ENCODE data around the gene PERM1.
A peak's percentile ranks its signal among the peaks of the same experiment; 100 is the strongest.
"Not testable (repeated sequence)": the region's sequence is repeated elsewhere in the genome, so short reads cannot be mapped to it uniquely, and the experiment has no call there.

The PERM1 gene

GRCh38 chr1:963301-963651 is 18.6 kb downstream of the PERM1 start:
- no peak for DNase-seq

- DNase-seq = no peak
These were observed 19.3 kb downstream of the PERM1 start for GRCh38 chr1:962381-963300.

GRCh38 chr1:961132-961669 is 20.7 kb downstream of the PERM1 start:
- no peak for DNase-seq

- DNase-seq = peak; percentile 32
These were observed 21.3 kb downstream of the PERM1 start, which contains the start of gene KLHL17 for GRCh38 chr1:960363-961131. KLHL17 (plus strand) TSS chr1:960584; CDS start chr1:960694, 110 bp downstream.

GRCh38 chr1:959731-960362 is 22.0 kb downstream of the PERM1 start:
- no peak for DNase-seq

GRCh38 chr1:958823-959730 is 22.8 kb downstream of the PERM1 start, which contains the start of gene NOC2L:
NOC2L (minus strand) TSS chr1:959256; CDS start chr1:959240, 16 bp downstream.
- peak; percentile 87 for DNase-seq

GRCh38 chr1:956636-957035 is 25.3 kb downstream of the PERM1 start:
- DNase-seq = no peak

- no peak for DNase-seq
These were observed 26.4 kb downstream of the PERM1 start for GRCh38 chr1:955474-955873.

GRCh38 chr1:954927-955326 is 27.0 kb downstream of the PERM1 start:
- DNase-seq = no peak

- DNase-seq = no peak
These were observed 28.2 kb downstream of the PERM1 start for GRCh38 chr1:953524-954320.

GRCh38 chr1:952603-953002 is 29.3 kb downstream of the PERM1 start:
- DNase-seq = no peak

GRCh38 chr1:952201-952600 is 29.7 kb downstream of the PERM1 start:
- DNase-seq = no peak

- no peak for DNase-seq
These were observed 30.5 kb downstream of the PERM1 start for GRCh38 chr1:951364-951763.

- no peak for DNase-seq
These were observed 31.0 kb downstream of the PERM1 start for GRCh38 chr1:950881-951280.

- DNase-seq = no peak
These were observed 31.6 kb downstream of the PERM1 start for GRCh38 chr1:950268-950667.

- no peak for DNase-seq
These were observed 33.9 kb downstream of the PERM1 start for GRCh38 chr1:947958-948357.

- not testable (repeated sequence) for DNase-seq
These were observed 35.1 kb downstream of the PERM1 start for GRCh38 chr1:946811-947210.

- DNase-seq = no peak
These were observed 36.0 kb downstream of the PERM1 start for GRCh38 chr1:945688-946556.

- no peak for DNase-seq
These were observed 37.3 kb downstream of the PERM1 start for GRCh38 chr1:944341-945325.
